GM18868 (cell line): ENCODE data around the gene GP1BA.
A peak's percentile ranks its signal among the peaks of the same experiment; 100 is the strongest.
"Not testable (repeated sequence)": the region's sequence is repeated elsewhere in the genome, so short reads cannot be mapped to it uniquely, and the experiment has no call there.

ENCODE experiments used
- ATAC-seq: cut with Tn5 transposase; IDR thresholded peaks from one replicate; pipeline ENCODE4 v1.9.1; 2021; ENCODE audit warnings: mild to moderate bottlenecking, moderate library complexity; ENCODE audit not compliant: unreplicated experiment

The GP1BA gene

GRCh38 chr17:4901108-4901647 is 30.9 kb upstream of the GP1BA start:
- no peak for ATAC-seq

- ATAC-seq: no peak
These were observed 30.3 kb upstream of the GP1BA start for GRCh38 chr17:4901648-4902344.

- no peak for ATAC-seq
These were observed 29.5 kb upstream of the GP1BA start for GRCh38 chr17:4902540-4902939.

- no peak for ATAC-seq
These were observed 28.8 kb upstream of the GP1BA start, which contains the start of gene CHRNE for GRCh38 chr17:4903051-4903818. Gene CHRNE (minus strand): TSS chr17:4903098. CDS start chr17:4903063, 35 bp downstream.

- not testable (repeated sequence) for ATAC-seq
These were observed 25.4 kb upstream of the GP1BA start for GRCh38 chr17:4906642-4907041.

GRCh38 chr17:4908301-4908700 is 23.8 kb upstream of the GP1BA start:
- ATAC-seq: no peak

GRCh38 chr17:4908711-4909496 is 23.2 kb upstream of the GP1BA start:
- ATAC-seq: no peak

- ATAC-seq: no peak
These were observed 18.1 kb upstream of the GP1BA start for GRCh38 chr17:4913994-4914393.

- ATAC-seq: not testable (repeated sequence)
These were observed 17.5 kb upstream of the GP1BA start for GRCh38 chr17:4914551-4914950.

GRCh38 chr17:4919511-4920047 is 12.5 kb upstream of the GP1BA start:
- no peak for ATAC-seq

GRCh38 chr17:4920351-4921048 is 11.6 kb upstream of the GP1BA start:
- ATAC-seq: no peak

GRCh38 chr17:4921320-4921719 is 10.8 kb upstream of the GP1BA start:
- no peak for ATAC-seq

- ATAC-seq: not testable (repeated sequence)
These were observed 5.3 kb upstream of the GP1BA start for GRCh38 chr17:4926577-4927335.

- ATAC-seq: no peak
These were observed 3.2 kb upstream of the GP1BA start for GRCh38 chr17:4928881-4929280.

GRCh38 chr17:4932756-4933155 is 679 bp downstream of the GP1BA start:
- ATAC-seq: no peak

GRCh38 chr17:4933646-4934045 is 1.6 kb downstream of the GP1BA start:
- ATAC-seq: no peak

- peak; percentile 40 for ATAC-seq
These were observed 2.3 kb downstream of the GP1BA start for GRCh38 chr17:4934173-4934979.

GRCh38 chr17:4935650-4936049 is 3.6 kb downstream of the GP1BA start:
- ATAC-seq: no peak

- ATAC-seq: no peak
These were observed 4.4 kb downstream of the GP1BA start for GRCh38 chr17:4936436-4936835.
